ENCODE data around the gene GPC2. TPM values are rescaled to one million over a fixed set of nuclear protein-coding genes. Genes with fewer than 3 reads are reported as not detected.

The GPC2 gene
- total RNA-seq, 1 donor from 2014 or later = 0.77 TPM

GRCh38 chr7:100119970-100120732 lies 57.0 kb downstream of the GPC2 start:
- peak; percentile 56 for DNase-seq
- intact Hi-C loops (cut with DNase I) = no loop called here
- peak overlapping the region; percentile 80 for H3K4me3 ChIP-seq

More at GRCh38 chr7:100119970-100120732, 57.0 kb downstream of the GPC2 start:
- no peaks in the 10 kb centered on the region for H3K9me3 ChIP-seq
- no peaks in the 10 kb centered on the region for H3K36me3 ChIP-seq
- H3K4me1 ChIP-seq = peaks cover 25% of the 10 kb centered on the region
- ATAC-seq = peak; percentile 59 to 64
- no peaks in the 10 kb centered on the region for H3K27me3 ChIP-seq (ENCODE audit: low read depth)
- TF ChIP-seq CTCF (IDR thresholded peaks at IDR 0.05) = no peak
- H3K27ac ChIP-seq = peak overlapping the region; percentile 93

Small RNA genes lying within 50 kb of the gene (microRNA-seq; reads per million reads assigned to microRNA genes)
- gene MIR4658 (ENCODE audit: borderline number of aligned reads) = not detected

Other genes starting within 250 kb of the GPC2 start
- not detected for gene GJC3, start 247.8 kb downstream of the GPC2 start, total RNA-seq
- 31.8 TPM for gene AZGP1, start 201.3 kb downstream of the GPC2 start, total RNA-seq
- gene ZKSCAN1, start 161.8 kb downstream of the GPC2 start, total RNA-seq = 59.6 TPM
- 8.4 TPM for gene ZSCAN21, start 127.6 kb downstream of the GPC2 start, total RNA-seq
- gene ZNF3, start 95.7 kb downstream of the GPC2 start, total RNA-seq = 23.0 TPM
- 70.6 TPM for gene COPS6, start 88.4 kb downstream of the GPC2 start, total RNA-seq
- gene MCM7, start 76.0 kb downstream of the GPC2 start, total RNA-seq = 48.0 TPM
- 16.5 TPM for gene AP4M1, start 75.7 kb downstream of the GPC2 start, total RNA-seq
- gene TAF6, start 58.0 kb downstream of the GPC2 start, total RNA-seq = 39.4 TPM
- 10.5 TPM for gene CNPY4, start 57.7 kb downstream of the GPC2 start, total RNA-seq
- gene MBLAC1, start 50.4 kb downstream of the GPC2 start, total RNA-seq = 2.7 TPM
- gene LAMTOR4, start 28.5 kb downstream of the GPC2 start, total RNA-seq = 131 TPM
- 24.3 TPM for gene TRAPPC14, start 18.7 kb downstream of the GPC2 start, total RNA-seq
- 5.3 TPM for gene GAL3ST4, start 8.8 kb downstream of the GPC2 start, total RNA-seq
- gene STAG3, start 537 bp upstream of the GPC2 start, total RNA-seq = 4.1 TPM
- not detected for gene PVRIG, start 42.6 kb upstream of the GPC2 start, total RNA-seq
- gene SPDYE3, start 130.3 kb upstream of the GPC2 start, total RNA-seq = not detected
- 35.9 TPM for gene PILRB, start 180.7 kb upstream of the GPC2 start, total RNA-seq
- gene PILRA, start 196.1 kb upstream of the GPC2 start, total RNA-seq = 48.7 TPM